ENCODE measurements around the gene LDHA. TPM values are rescaled to one million over a fixed set of nuclear protein-coding genes. Genes with fewer than 3 reads are reported as not detected.

Gene LDHA
- total RNA-seq, 1 experiment from 2014 or later, result 644 TPM

- Mint-ChIP-seq H3K9me3 (no peaks in the 10 kb centered on the region), H3K27me3 (ENCODE audit: low read depth) (peaks cover 4% of the 10 kb centered on the region), H3K4me3 (no peak overlapping the region), H3K4me1 (no peaks in the 10 kb centered on the region), H3K36me3 (no peaks in the 10 kb centered on the region), H3K27ac (no peak overlapping the region)
- DNase-seq (ENCODE audit: low spot score), result no peak
- ATAC-seq, result no peak
- TF ChIP-seq MAX (CRISPR knock-in tag; IDR thresholded peaks at IDR 0.05) (no peak), E2F5 (CRISPR knock-in tag; IDR thresholded peaks at IDR 0.05) (no peak), CREB1 (CRISPR knock-in tag; IDR thresholded peaks at IDR 0.05) (no peak), NFYB (CRISPR knock-in tag; conservative IDR thresholded peaks at IDR 0.05; ENCODE audit: low read depth) (no peak), RELA (CRISPR knock-in tag; IDR thresholded peaks at IDR 0.05; ENCODE audit: borderline replicate concordance) (no peak), PREB (CRISPR knock-in tag; IDR thresholded peaks at IDR 0.05; ENCODE audit: borderline replicate concordance) (no peak), CBFB (CRISPR knock-in tag; IDR thresholded peaks at IDR 0.05; ENCODE audit: low read depth) (no peak), HMGA2 (CRISPR knock-in tag; IDR thresholded peaks at IDR 0.05) (no peak), SOX15 (CRISPR knock-in tag; IDR thresholded peaks at IDR 0.05) (no peak), MXD4 (CRISPR knock-in tag; IDR thresholded peaks at IDR 0.05; ENCODE audit: borderline replicate concordance) (no peak), ZNF671 (CRISPR knock-in tag; IDR thresholded peaks at IDR 0.05) (no peak), PRRX2 (CRISPR knock-in tag; IDR thresholded peaks at IDR 0.05) (no peak), ERG (CRISPR knock-in tag; IDR thresholded peaks at IDR 0.05) (no peak)
- CTCF ChIA-PET, result interaction anchor here (0.9 kb wide), 1 partner anchor 9 kb away, joined by 3 read pairs; no protein-coding TSS in a partner anchor
- POLR2A ChIA-PET, result no interaction called here
Observed at GRCh38 chr11:18419040-18419439, 24.7 kb downstream of the LDHA start.

GRCh38 chr11:18420067-18420466 is 25.7 kb downstream of the LDHA start:
- DNase-seq (ENCODE audit: low spot score), result no peak
- no peak overlapping the region for H3K27ac Mint-ChIP-seq
- ChIA-PET CTCF (interaction anchor here (0.7 kb wide), 1 partner anchor 11 kb away, joined by 4 read pairs; no protein-coding TSS in a partner anchor), POLR2A (no interaction called here)
- H3K9me3 Mint-ChIP-seq, result no peaks in the 10 kb centered on the region
- no peak for ATAC-seq
- H3K36me3 Mint-ChIP-seq, result no peaks in the 10 kb centered on the region
- no peaks in the 10 kb centered on the region; the same call in 1 of the 2 replicates for H3K27me3 Mint-ChIP-seq (ENCODE audit: low read depth)
- H3K4me1 Mint-ChIP-seq, result no peaks in the 10 kb centered on the region
- no peak overlapping the region for H3K4me3 Mint-ChIP-seq
- TF ChIP-seq ATF6 (CRISPR knock-in tag; IDR thresholded peaks at IDR 0.05) (no peak), TEAD1 (CRISPR knock-in tag; IDR thresholded peaks at IDR 0.05) (no peak), ZNF219 (CRISPR knock-in tag; IDR thresholded peaks at IDR 0.05; ENCODE audit: borderline replicate concordance) (no peak), OVOL2 (CRISPR knock-in tag; IDR thresholded peaks at IDR 0.05; ENCODE audit: borderline replicate concordance) (no peak), CDX4 (CRISPR knock-in tag; IDR thresholded peaks at IDR 0.05; ENCODE audit: borderline replicate concordance) (no peak), CREB1 (CRISPR knock-in tag; IDR thresholded peaks at IDR 0.05) (no peak), NFYB (CRISPR knock-in tag; conservative IDR thresholded peaks at IDR 0.05; ENCODE audit: low read depth) (no peak), CTCF (IDR thresholded peaks at IDR 0.05) (no peak), AR (CRISPR knock-in tag; IDR thresholded peaks at IDR 0.05) (no peak), ZSCAN18 (CRISPR knock-in tag; IDR thresholded peaks at IDR 0.05) (no peak)

All from WTC11 (cell line).